HepG2 (cell line): ENCODE data around the gene ATRN. TPM values are rescaled to one million over a fixed set of nuclear protein-coding genes. Genes with fewer than 3 reads are reported as not detected.

Experiments used
- ATAC-seq: fragments of 200-7000 bp; cut with Tn5 transposase; 3 replicates; pipeline ENCODE4 v1.9.1; 2020; ENCODE audit warnings: mild to moderate bottlenecking, moderate library complexity
- BruUV-seq: library from RNA; stranded (reverse); fragments of 400-500 nt; replicated peaks from 2 replicates; lab custom pipeline; 2021; lab: Mats Ljungman, UMichigan
- CTCF ChIA-PET: fragments of 300-600 bp; formaldehyde crosslinking; extraction: SDS; loops from one replicate; lab custom pipeline; 2021; ENCODE audit warnings: low total read pairs, inconsistent platforms, low intra/inter-chr PET ratio; lab: Yijun Ruan, JAX
- POLR2A ChIA-PET: fragments of 350-600 bp; sonication (Branson Sonifier 250); formaldehyde crosslinking; loops from one replicate; lab custom pipeline; 2020; ENCODE audit warnings: antibody characterized with exemption, inconsistent platforms; lab: Yijun Ruan, JAX
- DNase-seq: peaks from one replicate; pipeline ENCODE4 v3.0.0-alpha.2; 2015; ENCODE audit warnings: low spot score
- FAIRE-seq: peaks from 3 replicates; lab custom pipeline; 2011; peaks lifted over from hg19 to GRCh38; lab: Jason Lieb, UNC
- H2AFZ ChIP-seq: one replicate; pipeline ENCODE4 v1.6.1; 2011; ENCODE audit warnings: low read length, inconsistent platforms
- H3K27ac ChIP-seq: fragments of 300-600 bp; 3 replicates; pipeline ENCODE4 v1.8.0; 2011; ENCODE audit warnings: mixed run types, mild to moderate bottlenecking, mixed read lengths, low read length, inconsistent platforms; ENCODE audit not compliant: insufficient read depth; ENCODE audit errors: extremely low read length
- H3K27me3 ChIP-seq, 2 experiments: fragments of 200-600 bp in 1 of 2; 2 replicates in 1 of 2; 3 replicates in 1 of 2; pipeline versions ENCODE4 v1.6.0 to v1.8.0; 2011; ENCODE audit warnings: low read length in 2 of 2, mild to moderate bottlenecking in 2 of 2, moderate library complexity in 2 of 2, inconsistent platforms in 1 of 2; ENCODE audit not compliant: insufficient read depth in 2 of 2, control insufficient read depth in 1 of 2
- H3K36me3 ChIP-seq, 2 experiments: fragments of 200-600 bp in 1 of 2; replicated peaks in 1 of 2; 2 replicates in 1 of 2; 3 replicates in 1 of 2; pipeline versions ENCODE4 v1.5.1 to v1.8.0; 2011; ENCODE audit warnings: low read length in 2 of 2, inconsistent platforms in 1 of 2; ENCODE audit not compliant: insufficient read depth in 2 of 2, control insufficient read depth in 1 of 2
- H3K4me1 ChIP-seq: 2 replicates; pipeline ENCODE4 v1.5.1; 2012; ENCODE audit warnings: low read length, inconsistent platforms; ENCODE audit not compliant: insufficient read depth
- H3K4me2 ChIP-seq: 2 replicates; pipeline ENCODE4 v1.6.0; 2011; ENCODE audit warnings: low read depth, low read length, inconsistent platforms
- H3K4me3 ChIP-seq, 3 experiments: fragments of 200-600 bp in 1 of 3; sonication (generic), shearing (Covaris generic) in 1 of 3; replicated peaks in 1 of 3; 2 replicates each; pipeline ENCODE4 v1.5.1; 2011 to 2016; ENCODE audit warnings: low read length in 3 of 3, inconsistent platforms in 2 of 3, low read depth in 2 of 3, mild to moderate bottlenecking in 2 of 3, control low read depth in 1 of 3, mixed read lengths in 1 of 3; ENCODE audit not compliant: insufficient read depth in 1 of 3
- H3K79me2 ChIP-seq: one replicate; pipeline ENCODE4 v1.6.1; 2011; ENCODE audit warnings: low read length, inconsistent platforms; ENCODE audit not compliant: insufficient read depth
- H3K9ac ChIP-seq: 2 replicates; pipeline ENCODE4 v1.6.0; 2011; ENCODE audit warnings: mild to moderate bottlenecking, low read depth, low read length, inconsistent platforms; ENCODE audit not compliant: insufficient read depth
- H3K9me3 ChIP-seq: 2 replicates; pipeline ENCODE4 v1.5.1; 2012; ENCODE audit warnings: mild to moderate bottlenecking, low read length
- H4K20me1 ChIP-seq: 2 replicates; pipeline ENCODE4 v1.6.0; 2011; ENCODE audit warnings: inconsistent platforms, mild to moderate bottlenecking, low read length, moderate library complexity; ENCODE audit not compliant: insufficient read depth
- ARID2 ChIP-seq: sonication (generic); formaldehyde crosslinking; IDR thresholded peaks from 2 replicates; pipeline ENCODE4 v1.8.1; 2022; ENCODE audit warnings: mild to moderate bottlenecking, missing genetic modification reagents, borderline replicate concordance
- FOXA3 ChIP-seq: IDR thresholded peaks from 2 replicates; pipeline ENCODE4 v1.6.1; 2016; ENCODE audit warnings: missing genetic modification reagents, missing compliant biosample characterization
- HNRNPK ChIP-seq: fragments of 200-400 bp; formaldehyde crosslinking; IDR thresholded peaks from 2 replicates; pipeline ENCODE4 v1.6.1; 2018; ENCODE audit warnings: low read length, low read depth, moderate library complexity, mild to moderate bottlenecking; ENCODE audit not compliant: poor library complexity, severe bottlenecking
- IKZF4 ChIP-seq: sonication (generic); formaldehyde crosslinking; IDR thresholded peaks from 2 replicates; pipeline ENCODE4 v1.5.1; 2020; ENCODE audit warnings: borderline replicate concordance, mild to moderate bottlenecking, low read depth, missing genetic modification reagents; ENCODE audit errors: not compliant biosample characterization
- IRF1 ChIP-seq: sonication (generic); formaldehyde crosslinking; IDR thresholded peaks from 2 replicates; pipeline ENCODE4 v1.4.0; 2020; ENCODE audit warnings: low read depth, mild to moderate bottlenecking, missing genetic modification reagents
- TCF12 ChIP-seq, 2 experiments: fragments of 450-650 bp in 1 of 2; sonication (generic) in 1 of 2; formaldehyde crosslinking in 1 of 2; IDR thresholded peaks; 2 replicates each; pipeline versions ENCODE4 v1.6.1 to v1.8.0; 2017 to 2022; ENCODE audit warnings: antibody characterized with exemption in 1 of 2, mild to moderate bottlenecking in 1 of 2, missing genetic modification reagents in 1 of 2, moderate library complexity in 1 of 2
- ZBTB14 ChIP-seq: sonication (generic); formaldehyde crosslinking; IDR thresholded peaks from 2 replicates; pipeline ENCODE4 v1.4.0; 2020; ENCODE audit warnings: missing genetic modification reagents
- ZBTB40 ChIP-seq, 2 experiments: fragments of 450-650 bp in 1 of 2; sonication (generic) in 1 of 2; formaldehyde crosslinking in 1 of 2; IDR thresholded peaks; 2 replicates each; pipeline versions ENCODE4 v1.6.1 to v1.8.0; 2016 to 2022; ENCODE audit warnings: antibody characterized with exemption in 1 of 2, mild to moderate bottlenecking in 1 of 2, missing genetic modification reagents in 1 of 2
- ZKSCAN5 ChIP-seq: sonication (generic); formaldehyde crosslinking; IDR thresholded peaks from 2 replicates; pipeline ENCODE4 v1.5.1; 2020; ENCODE audit warnings: mild to moderate bottlenecking, missing genetic modification reagents
- ZNF660 ChIP-seq: sonication (generic); formaldehyde crosslinking; IDR thresholded peaks from 2 replicates; pipeline ENCODE4 v1.5.1; 2020; ENCODE audit warnings: mild to moderate bottlenecking, low read depth, missing genetic modification reagents, borderline replicate concordance
- WGBS: methylation state at CpG from one replicate; pipeline ENCODE4 v1.1.6; 2017; ENCODE audit warnings: low lambda C conversion rate; 5-methylcytosine and 5-hydroxymethylcytosine counted together
- in situ Hi-C: cut with HindIII; loops from 2 replicates; pipeline ENCODE4 v1.10.0; 2017; ENCODE audit warnings: low pct_unique_long_range_greater_than_20kb; ENCODE audit not compliant: extremely low pct_ligation_motif_present
- intact Hi-C: fragments of 100-400 bp; cut with micrococcal nuclease; formaldehyde crosslinking; loops from one replicate; pipeline ENCODE4 v1.10.0; 2022; ENCODE audit not compliant: unreplicated experiment
- polyA plus RNA-seq, 8 experiments: library from polyadenylated mRNA; depleted of rRNA in 3 of 8; stranded (reverse) in 7 of 8; unstranded in 1 of 8; fragments of >200 nt; fragmentation: Illumina TruSeq in 4 of 8; extraction: Trizol in 4 of 8; gene quantifications; 2 replicates each; pipeline versions ENCODE4 v1.2.1 to v1.2.3, GENCODE V29; 2011 to 2016; ENCODE audit warnings: low read depth in 4 of 8, missing spikeins in 1 of 8, mixed read lengths in 1 of 8; ENCODE audit not compliant: insufficient read depth in 1 of 8
- total RNA-seq, 5 experiments: library from RNA; depleted of rRNA; stranded (reverse); fragments of >200 nt; fragmentation: Illumina TruSeq; extraction: Trizol; gene quantifications; 2 replicates each; pipeline ENCODE4 v1.2.3, GENCODE V29; 2016; ENCODE audit warnings: low read depth in 1 of 5

Gene ATRN
- total and polyA plus RNA-seq, 2 of the 13 experiments (the other 11 are each of a cell fraction or from before 2014, with no cell fraction given) = 44.2 to 81.1 TPM

- 34% methylated on average over 11 of the region's 11 CpGs for WGBS
- DNase-seq (no peak), FAIRE-seq (no peak), ATAC-seq (no peak)
- Histone ChIP-seq H3K27me3 (peaks cover 20 to 78% of the 10 kb centered on the region in 2 experiments), H3K79me2 (no peaks in the 10 kb centered on the region), H3K4me3 (no peak overlapping the region), H3K4me1 (peaks cover 9% of the 10 kb centered on the region; the same call in 1 of the 2 replicates), H3K9ac (no peak overlapping the region), H2AFZ (no peak overlapping the region), H3K27ac (no peak overlapping the region), H3K36me3 (no peaks in the 10 kb centered on the region), H4K20me1 (no peaks in the 10 kb centered on the region; the same call in 1 of the 2 replicates), H3K9me3 (no peaks in the 10 kb centered on the region), H3K4me2 (no peak overlapping the region)
- intact Hi-C loops (no loop called here), in situ Hi-C loops (no loop called here)
- POLR2A ChIA-PET = no interaction called here
- CTCF ChIA-PET = no interaction called here
- BruUV-seq = no TSS peak
- TF ChIP-seq FOXA3 (CRISPR knock-in tag) (no peak), ZBTB14 (CRISPR knock-in tag) (no peak), IKZF4 (CRISPR knock-in tag) (no peak), IRF1 (no peak), ZKSCAN5 (CRISPR knock-in tag) (no peak), HNRNPK (no peak), ARID2 (CRISPR knock-in tag) (no peak), ZBTB40 (IDR thresholded peaks at IDR 0.05) (no peak), ZBTB40 (CRISPR knock-in tag; IDR thresholded peaks at IDR 0.05) (no peak), TCF12 (IDR thresholded peaks at IDR 0.05) (no peak), TCF12 (CRISPR knock-in tag; IDR thresholded peaks at IDR 0.05) (no peak), ZNF660 (CRISPR knock-in tag) (no peak)
Measured at GRCh38 chr20:3689978-3690377, 219.2 kb downstream of the ATRN start.
